Camera-type eye (tissue), 1 donor: ENCODE data around the gene RTL9. TPM values are rescaled to one million over a fixed set of nuclear protein-coding genes. Genes with fewer than 3 reads are reported as not detected.

Experiments
- total RNA-seq: library from RNA; depleted of rRNA; stranded (reverse); fragments of >200 nt; gene quantifications from one replicate; pipeline ENCODE4 v1.2.3, GENCODE V29; 2014

Gene RTL9
- total RNA-seq = 1.2 TPM

DNA sequence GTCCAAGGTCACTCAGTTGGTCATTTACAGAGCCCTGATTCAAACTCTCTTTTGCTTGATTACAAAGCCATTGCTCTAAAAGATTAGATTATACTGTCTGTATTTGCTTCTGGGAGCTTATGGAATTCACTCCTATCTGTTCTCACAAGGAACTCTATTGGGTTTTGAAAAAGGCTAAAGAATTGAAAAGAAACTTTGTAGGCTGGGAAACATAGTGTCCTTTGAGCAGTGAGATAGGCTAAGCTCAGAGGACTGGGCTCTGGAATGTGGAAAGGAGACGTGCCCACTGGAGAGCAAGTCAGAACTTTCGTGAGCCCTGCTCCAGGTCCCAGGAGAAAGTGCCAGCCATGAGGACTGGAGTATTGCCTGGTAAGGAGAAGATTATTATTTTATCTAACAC is at the start of gene RTL9:
RTL9 (plus strand) TSS at position 301 of the 400 bp plus-strand sequence. CDS start 91,770 bp downstream, outside the sequence.

DNA sequence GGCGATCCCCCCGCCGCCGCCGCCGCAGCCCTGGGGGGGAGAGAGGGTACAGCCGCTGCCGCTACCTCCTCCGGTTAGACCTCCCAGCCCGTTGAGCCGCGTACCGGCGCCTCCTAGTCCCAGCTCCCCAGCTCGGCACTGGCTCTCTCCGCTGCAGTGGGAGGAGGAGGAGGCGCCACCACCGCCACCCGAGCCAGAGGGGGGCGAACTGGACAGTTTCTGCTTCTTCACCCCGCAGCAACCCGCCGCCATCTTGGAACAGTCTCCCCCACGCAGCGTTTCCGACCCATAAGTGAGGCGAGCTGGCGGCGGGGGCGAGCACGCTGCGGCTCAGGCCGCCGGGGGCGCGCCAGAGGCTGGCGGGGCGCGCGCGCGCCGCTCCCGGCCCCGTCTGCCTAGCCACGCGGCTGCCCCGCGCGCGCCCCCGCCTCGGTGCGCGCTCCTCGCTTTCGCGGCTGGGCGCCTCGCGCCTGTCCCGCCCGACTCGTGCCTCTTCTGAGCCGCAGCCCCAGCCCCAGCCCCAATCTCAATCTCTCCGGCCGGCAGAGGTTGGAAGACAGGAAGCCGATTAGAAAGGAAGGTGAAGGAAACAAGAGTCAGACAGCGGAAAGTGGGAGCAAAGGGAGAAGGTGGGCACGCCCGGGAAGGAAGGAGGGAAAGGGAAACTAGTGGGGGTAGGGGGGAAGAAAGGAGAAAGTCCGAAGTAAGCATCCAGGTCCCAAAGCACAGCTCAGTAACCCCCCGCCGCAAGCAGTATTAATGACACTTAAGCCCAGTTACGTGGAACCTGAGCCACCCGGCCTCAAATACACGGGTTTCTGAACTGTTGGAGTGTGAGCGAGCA is 40.6 kb upstream of the RTL9 start, which contains the start of gene AMMECR1:
AMMECR1 (minus strand) TSS at position 266 of the 844 bp plus-strand sequence; CDS start at position 252, 14 bp downstream.

Other genes starting within 250 kb of the RTL9 start
- gene AMMECR1, start 40.8 kb upstream of the RTL9 start, total RNA-seq = 13.1 TPM